SJCRH30 (cell line): ENCODE results near the gene TBC1D4. TPM values are rescaled to one million over a fixed set of nuclear protein-coding genes. Genes with fewer than 3 reads are reported as not detected.
A peak's percentile ranks its signal among the peaks of the same experiment; 100 is the strongest.
"Not testable (repeated sequence)": the region's sequence is repeated elsewhere in the genome, so short reads cannot be mapped to it uniquely, and the experiment has no call there.

Source experiments
- DNase-seq, 2 experiments: peaks; one replicate each; pipeline ENCODE4 v3.0.0-alpha.2; 2015 to 2020
- H3K27ac ChIP-seq: fragments of 250-450 bp; sonication (Bioruptor Pico); 2 replicates; pipeline ENCODE4 v1.5.1; 2020; ENCODE audit warnings: mild to moderate bottlenecking, moderate library complexity
- H3K27me3 ChIP-seq: fragments of 250-450 bp; sonication (Bioruptor Pico); 2 replicates; pipeline ENCODE4 v1.5.1; 2020; ENCODE audit warnings: mild to moderate bottlenecking, moderate library complexity
- H3K36me3 ChIP-seq: fragments of 250-450 bp; sonication (Bioruptor Pico); 2 replicates; pipeline ENCODE4 v1.5.1; 2020; ENCODE audit warnings: mild to moderate bottlenecking, moderate library complexity
- H3K4me1 ChIP-seq: fragments of 250-450 bp; sonication (Bioruptor Pico); 2 replicates; pipeline ENCODE4 v1.5.1; 2020; ENCODE audit warnings: mild to moderate bottlenecking, moderate library complexity
- H3K4me3 ChIP-seq: fragments of 250-450 bp; sonication (Bioruptor Pico); 2 replicates; pipeline ENCODE4 v1.5.1; 2020; ENCODE audit warnings: mild to moderate bottlenecking, moderate library complexity
- H3K9me3 ChIP-seq: fragments of 250-450 bp; sonication (Bioruptor Pico); replicated peaks from 2 replicates; pipeline ENCODE4 v1.5.1; 2020; ENCODE audit warnings: mild to moderate bottlenecking, moderate library complexity
- total RNA-seq: library from RNA; depleted of rRNA; stranded (reverse); fragments of >200 nt; shearing (Covaris generic); gene quantifications from 2 replicates; pipeline ENCODE4 v1.2.3, GENCODE V29; 2014

Gene TBC1D4
- total RNA-seq, 1 experiment from 2014 or later: 18.4 TPM

DNA sequence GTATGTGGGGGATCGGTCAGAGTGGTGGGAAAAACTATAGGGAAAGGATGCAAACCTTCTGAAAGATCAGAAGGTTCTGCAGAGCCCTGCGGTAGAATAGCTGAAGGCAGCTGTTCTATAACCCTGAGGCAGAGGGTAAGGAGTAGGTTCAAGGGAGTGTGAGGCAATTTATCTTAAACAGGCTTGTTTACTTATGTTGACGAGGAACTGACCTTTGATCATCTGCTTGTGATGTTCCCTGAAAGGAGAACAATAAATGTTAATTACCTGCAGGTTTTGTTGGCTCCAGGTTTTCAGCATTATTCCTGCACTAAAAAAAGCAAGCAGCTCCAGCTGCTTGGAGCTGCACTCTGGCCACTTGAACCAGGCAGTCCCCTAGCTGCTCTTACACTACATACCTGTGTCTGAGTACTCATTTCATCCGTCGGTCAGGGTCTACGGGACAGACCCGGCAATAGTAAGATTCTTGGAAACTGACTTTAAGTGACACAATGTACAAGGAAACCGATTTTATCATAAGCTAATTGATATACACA is 202.1 kb downstream of the TBC1D4 start:
- Histone ChIP-seq H3K27me3 (no peaks in the 10 kb centered on the region), H3K4me1 (no peaks in the 10 kb centered on the region), H3K27ac (no peak overlapping the region), H3K4me3 (no peak overlapping the region), H3K9me3 (no peaks in the 10 kb centered on the region), H3K36me3 (no peaks in the 10 kb centered on the region)
- no peak for DNase-seq

DNA sequence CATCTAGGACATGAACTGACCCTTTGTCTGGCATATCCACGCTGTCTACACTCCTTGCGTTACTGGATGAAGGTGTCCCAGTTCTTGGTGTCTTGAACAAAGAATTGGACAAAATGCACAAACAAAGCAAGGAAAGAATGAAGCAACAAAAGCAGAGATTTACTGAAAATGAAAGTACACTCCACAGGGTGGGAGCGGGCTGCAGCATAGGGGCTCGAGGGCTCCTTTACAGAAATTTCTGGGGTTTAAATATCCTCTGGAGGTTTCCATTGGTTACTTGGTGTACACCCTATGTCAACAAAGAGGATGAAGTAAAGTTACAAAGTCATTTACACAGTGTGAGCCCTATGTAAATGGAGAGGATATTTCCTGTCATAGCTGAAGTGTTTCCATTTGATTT is 208.3 kb downstream of the TBC1D4 start:
- H3K27ac ChIP-seq, H3K9me3 ChIP-seq, H3K4me1 ChIP-seq, H3K4me3 ChIP-seq, H3K27me3 ChIP-seq, DNase-seq, H3K36me3 ChIP-seq: not testable (repeated sequence)

DNA sequence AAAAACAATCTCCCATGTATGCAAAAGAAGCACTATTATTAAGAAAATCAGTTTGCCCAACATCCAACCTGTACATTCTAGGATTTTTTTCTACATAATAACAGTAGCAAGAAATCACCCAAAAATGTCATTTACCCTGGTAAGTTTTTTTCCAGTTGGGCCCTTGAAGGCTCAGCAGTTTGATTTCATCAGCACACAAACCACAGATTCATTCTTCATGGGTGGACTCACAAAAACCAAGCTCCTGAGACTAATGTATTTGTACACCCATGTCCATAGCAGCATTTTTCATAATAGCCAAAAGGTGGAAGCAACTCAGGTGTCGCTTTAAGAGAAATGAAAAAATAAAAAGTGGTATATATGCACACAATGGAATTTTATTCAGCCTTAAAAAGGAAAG is 210.1 kb downstream of the TBC1D4 start:
- H3K9me3 ChIP-seq: no peaks in the 10 kb centered on the region
- DNase-seq: no peak
- no peak overlapping the region for H3K4me3 ChIP-seq
- H3K36me3 ChIP-seq: no peaks in the 10 kb centered on the region
- no peak overlapping the region for H3K27ac ChIP-seq
- no peaks in the 10 kb centered on the region for H3K27me3 ChIP-seq
- no peaks in the 10 kb centered on the region for H3K4me1 ChIP-seq

DNA sequence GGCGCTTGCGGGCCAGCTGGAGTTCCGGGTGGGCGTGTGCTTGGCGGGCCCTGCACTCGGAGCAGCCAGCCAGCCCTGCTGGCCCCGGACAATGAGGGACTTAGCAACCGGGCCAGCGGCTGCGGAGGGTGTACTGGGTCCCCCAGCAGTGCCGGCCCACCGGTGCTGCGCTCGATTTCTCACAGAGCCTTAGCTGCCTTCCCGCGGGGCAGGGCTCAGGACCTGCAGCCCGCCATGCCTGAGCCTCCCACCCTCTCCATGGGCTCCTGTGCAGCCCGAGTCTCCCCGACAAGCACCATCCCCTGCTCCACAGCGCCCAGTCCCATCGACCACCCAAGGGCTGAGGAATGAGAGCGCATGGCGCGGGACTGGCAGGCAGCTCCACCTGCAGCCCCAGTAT is 213.5 kb downstream of the TBC1D4 start:
- not testable (repeated sequence) for DNase-seq, H3K4me3 ChIP-seq, H3K4me1 ChIP-seq, H3K9me3 ChIP-seq, H3K27ac ChIP-seq, H3K36me3 ChIP-seq, H3K27me3 ChIP-seq

- Histone ChIP-seq H3K36me3 (no peaks in the 10 kb centered on the region), H3K4me3 (no peak overlapping the region), H3K27me3 (no peaks in the 10 kb centered on the region), H3K27ac (no peak overlapping the region), H3K4me1 (no peaks in the 10 kb centered on the region), H3K9me3 (no peaks in the 10 kb centered on the region)
- DNase-seq: no peak
Measured at GRCh38 chr13:75264611-75265010, 217.4 kb downstream of the TBC1D4 start.

DNA sequence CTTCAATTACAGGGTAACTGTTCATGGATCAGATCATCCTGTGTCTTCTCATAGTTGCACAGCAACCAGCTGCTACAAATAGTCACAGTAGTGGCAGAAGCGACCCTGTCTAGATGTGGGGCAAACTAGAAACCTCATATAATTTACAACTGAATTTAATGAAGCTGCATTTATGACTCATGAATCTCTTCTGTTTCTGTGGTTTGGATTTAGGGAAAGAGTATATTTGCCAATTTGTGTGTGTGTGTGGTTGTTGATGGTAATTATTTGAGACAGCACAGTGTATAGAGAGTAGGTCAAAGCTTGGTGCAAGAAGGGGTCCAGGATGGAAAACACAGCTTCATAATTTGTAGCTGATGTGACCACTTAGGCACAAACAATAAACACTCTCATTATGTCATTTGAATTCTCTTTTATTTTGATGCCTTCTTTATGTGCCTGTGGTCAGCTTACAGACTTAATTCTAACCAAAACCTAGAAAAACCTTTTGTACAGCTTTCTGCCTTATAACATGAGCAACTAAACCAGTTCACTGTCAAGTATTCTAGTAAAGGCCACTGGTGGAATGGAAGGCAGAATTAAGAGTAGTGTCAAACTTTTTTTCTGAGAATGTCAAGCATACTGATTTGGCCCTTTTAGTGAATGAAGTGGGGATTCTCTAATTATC is 218.1 kb downstream of the TBC1D4 start:
- no peak for DNase-seq
- Histone ChIP-seq H3K36me3 (no peaks in the 10 kb centered on the region), H3K27me3 (no peaks in the 10 kb centered on the region), H3K4me1 (no peaks in the 10 kb centered on the region), H3K9me3 (no peaks in the 10 kb centered on the region), H3K4me3 (no peak overlapping the region), H3K27ac (no peak overlapping the region)

DNA sequence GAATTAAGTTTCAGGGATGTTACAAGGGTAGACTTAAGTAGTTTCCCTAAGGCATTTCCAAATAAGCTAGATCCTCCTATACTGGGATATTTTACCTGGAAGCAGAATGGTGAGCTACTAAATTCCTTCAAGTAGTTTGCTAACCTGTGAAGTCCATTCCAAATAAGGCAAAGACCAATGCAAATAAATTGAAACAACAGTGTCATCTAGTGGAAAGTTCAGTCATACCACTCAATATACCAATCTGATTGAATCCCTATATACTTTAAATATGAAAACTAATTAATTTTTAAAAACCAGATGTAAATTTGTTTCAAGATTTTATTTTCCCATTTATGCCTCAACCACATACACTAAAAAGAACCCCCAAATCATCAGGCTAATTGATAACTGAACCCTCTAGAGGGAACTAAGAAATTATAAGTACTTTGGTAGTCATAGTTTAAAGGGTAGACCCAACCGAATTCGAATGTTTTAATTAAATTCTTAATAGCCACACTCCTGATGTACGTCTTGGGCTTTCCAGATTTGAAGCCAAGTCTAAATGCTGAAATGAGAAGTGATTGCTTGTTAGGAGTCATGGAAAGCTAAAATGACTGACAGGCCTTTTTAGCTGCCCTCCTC is 223.7 kb downstream of the TBC1D4 start:
- no peaks in the 10 kb centered on the region for H3K36me3 ChIP-seq
- no peak overlapping the region for H3K27ac ChIP-seq
- no peak overlapping the region for H3K4me3 ChIP-seq
- DNase-seq: peak in 1 of 2 experiments; percentile 56
- H3K4me1 ChIP-seq: no peaks in the 10 kb centered on the region; the same call in 1 of the 2 replicates
- no peaks in the 10 kb centered on the region for H3K9me3 ChIP-seq
- H3K27me3 ChIP-seq: 0 out of 2 replicates have a peak, but pooled peaks cover 4% of the 10 kb centered on the region

DNA sequence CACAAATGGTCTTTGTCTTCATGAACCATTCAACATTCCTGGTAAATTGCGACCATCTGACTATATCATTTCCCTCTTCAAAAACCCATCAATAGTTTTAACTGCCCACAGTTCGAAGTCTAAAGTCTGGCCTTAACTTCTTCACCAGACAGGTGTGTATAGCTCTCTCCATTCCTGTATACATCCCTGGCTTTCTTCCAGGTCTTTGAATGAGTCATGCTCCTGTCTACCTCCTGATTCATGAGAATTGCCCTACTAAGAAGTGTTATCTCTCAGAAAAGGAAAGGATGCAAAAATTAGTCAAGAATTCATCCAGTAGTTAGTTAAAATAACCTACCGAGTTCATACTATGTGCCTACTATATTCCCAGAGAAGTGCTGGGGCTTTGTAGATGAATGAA is 225.0 kb downstream of the TBC1D4 start:
- Histone ChIP-seq H3K4me1 (no peaks in the 10 kb centered on the region; the same call in 1 of the 2 replicates), H3K9me3 (no peaks in the 10 kb centered on the region), H3K36me3 (no peaks in the 10 kb centered on the region), H3K27ac (no peak overlapping the region), H3K27me3 (0 out of 2 replicates have a peak, but pooled peaks cover 4% of the 10 kb centered on the region), H3K4me3 (no peak overlapping the region)
- no peak for DNase-seq

- H3K9me3 ChIP-seq: no peaks in the 10 kb centered on the region
- H3K4me1 ChIP-seq: no peaks in the 10 kb centered on the region; the same call in 1 of the 2 replicates
- H3K36me3 ChIP-seq: no peaks in the 10 kb centered on the region
- H3K27ac ChIP-seq: no peak overlapping the region
- no peak for DNase-seq
- H3K27me3 ChIP-seq: 0 out of 2 replicates have a peak, but pooled peaks cover 4% of the 10 kb centered on the region
- H3K4me3 ChIP-seq: no peak overlapping the region
Measured at GRCh38 chr13:75255653-75256052, 226.3 kb downstream of the TBC1D4 start.

DNA sequence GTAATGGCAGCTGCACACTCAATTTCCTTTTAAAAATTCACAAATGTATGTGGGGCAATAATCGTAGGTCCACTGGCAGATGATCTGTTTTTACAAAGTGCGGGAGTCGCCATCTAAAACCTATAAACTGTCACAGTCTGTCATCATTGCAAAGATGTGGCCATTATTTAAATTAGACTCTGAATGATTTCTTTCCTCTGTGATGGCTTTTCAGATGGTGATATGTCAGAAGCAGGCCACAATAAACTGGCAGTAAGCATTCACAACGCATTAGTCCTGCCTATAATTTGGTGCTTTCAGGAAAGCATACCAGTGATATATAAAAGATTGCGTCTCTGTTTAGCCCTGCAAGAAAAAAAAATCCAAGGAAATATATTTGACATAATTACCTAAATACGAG is 226.8 kb downstream of the TBC1D4 start:
- Histone ChIP-seq H3K4me1 (no peaks in the 10 kb centered on the region; the same call in 1 of the 2 replicates), H3K27ac (no peak overlapping the region), H3K36me3 (no peaks in the 10 kb centered on the region), H3K27me3 (0 out of 2 replicates have a peak, but pooled peaks cover 4% of the 10 kb centered on the region), H3K4me3 (no peak overlapping the region), H3K9me3 (no peaks in the 10 kb centered on the region)
- DNase-seq: no peak

GRCh38 chr13:75251188-75251587 is 230.8 kb downstream of the TBC1D4 start:
- H3K4me3 ChIP-seq: no peak overlapping the region

DNA sequence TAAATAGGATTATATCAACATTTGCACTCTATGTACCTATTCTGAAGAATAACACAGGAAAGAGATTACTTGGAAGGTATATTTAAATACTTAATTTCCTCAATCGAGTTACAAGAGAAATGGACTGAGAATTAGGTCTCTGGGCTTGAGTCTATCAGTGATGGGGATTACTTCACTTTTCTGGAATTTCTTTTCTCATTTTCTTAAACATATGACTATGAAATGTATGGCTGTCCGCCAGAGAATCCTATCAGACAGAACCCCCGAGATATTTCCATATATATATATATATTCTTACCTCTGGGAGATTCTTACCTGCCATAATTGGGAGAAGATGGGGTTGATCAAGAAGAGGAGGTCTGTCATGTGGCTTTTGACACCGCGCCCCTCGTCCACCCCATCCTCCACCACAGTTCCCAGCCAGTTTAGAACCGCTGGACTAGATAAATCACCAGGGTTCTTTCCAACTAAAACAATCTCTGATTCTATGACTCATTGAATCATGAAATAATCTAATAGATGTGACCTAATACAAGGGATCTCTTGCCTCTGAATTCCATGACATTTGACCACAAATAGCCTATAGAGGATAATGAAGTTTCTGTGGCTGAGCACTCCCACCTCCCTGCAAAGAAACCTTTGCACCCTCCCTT is 231.3 kb downstream of the TBC1D4 start:
- Histone ChIP-seq H3K4me3 (no peak overlapping the region), H3K4me1 (no peaks in the 10 kb centered on the region), H3K9me3 (no peaks in the 10 kb centered on the region; the same call in 1 of the 2 replicates), H3K27me3 (no peaks in the 10 kb centered on the region), H3K36me3 (no peaks in the 10 kb centered on the region), H3K27ac (no peak overlapping the region)
- no peak for DNase-seq

More at GRCh38 chr13:75251188-75251587, 230.8 kb downstream of the TBC1D4 start:
- DNase-seq: no peak
- no peaks in the 10 kb centered on the region for H3K36me3 ChIP-seq
- H3K27ac ChIP-seq: no peak overlapping the region
- no peaks in the 10 kb centered on the region for H3K27me3 ChIP-seq
- no peaks in the 10 kb centered on the region; the same call in 1 of the 2 replicates for H3K9me3 ChIP-seq
- no peaks in the 10 kb centered on the region for H3K4me1 ChIP-seq

DNA sequence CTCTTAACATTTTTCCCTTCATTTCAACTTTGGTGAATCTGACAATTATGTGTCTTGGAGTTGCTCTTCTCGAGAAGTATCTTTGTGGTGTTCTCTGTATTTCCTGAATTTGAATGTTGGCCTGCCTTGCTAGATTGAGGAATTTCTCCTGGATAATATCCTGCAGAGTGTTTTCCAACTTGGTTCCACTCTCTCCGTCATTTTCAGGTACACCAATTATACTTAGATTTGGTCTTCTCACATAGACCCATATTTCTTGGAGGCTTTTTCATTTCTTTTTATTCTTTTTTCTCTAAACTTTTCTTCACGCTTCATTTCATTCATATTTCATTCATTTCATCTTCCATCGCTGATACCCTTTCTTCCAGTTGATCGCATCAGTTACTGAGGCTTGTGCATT is 236.4 kb downstream of the TBC1D4 start:
- DNase-seq, H3K9me3 ChIP-seq, H3K4me1 ChIP-seq, H3K27me3 ChIP-seq, H3K4me3 ChIP-seq, H3K27ac ChIP-seq, H3K36me3 ChIP-seq: not testable (repeated sequence)

GRCh38 chr13:75240240-75240639 is 241.7 kb downstream of the TBC1D4 start:
- DNase-seq: not testable (repeated sequence)

GRCh38 chr13:75236774-75237173 is 245.2 kb downstream of the TBC1D4 start:
- H3K36me3 ChIP-seq: no peaks in the 10 kb centered on the region
- DNase-seq: no peak
- no peaks in the 10 kb centered on the region for H3K27me3 ChIP-seq
- no peak overlapping the region for H3K27ac ChIP-seq
- no peaks in the 10 kb centered on the region for H3K9me3 ChIP-seq
- H3K4me3 ChIP-seq: no peak overlapping the region
- no peaks in the 10 kb centered on the region for H3K4me1 ChIP-seq

More at GRCh38 chr13:75240240-75240639, 241.7 kb downstream of the TBC1D4 start:
- H3K36me3 ChIP-seq, H3K4me3 ChIP-seq, H3K9me3 ChIP-seq, H3K27ac ChIP-seq, H3K4me1 ChIP-seq, H3K27me3 ChIP-seq: not testable (repeated sequence)
